GM21529 (cell line): ENCODE results near the gene HNRNPM.

ENCODE experiments used
- ATAC-seq: cut with Tn5 transposase; IDR thresholded peaks from one replicate; pipeline ENCODE4 v1.9.1; 2021; ENCODE audit not compliant: unreplicated experiment

The HNRNPM gene

GRCh38 chr19:8458380-8458779, 13.6 kb downstream of the HNRNPM start:
- no peak for ATAC-seq

GRCh38 chr19:8459095-8459494, 14.3 kb downstream of the HNRNPM start:
- ATAC-seq = no peak

DNA sequence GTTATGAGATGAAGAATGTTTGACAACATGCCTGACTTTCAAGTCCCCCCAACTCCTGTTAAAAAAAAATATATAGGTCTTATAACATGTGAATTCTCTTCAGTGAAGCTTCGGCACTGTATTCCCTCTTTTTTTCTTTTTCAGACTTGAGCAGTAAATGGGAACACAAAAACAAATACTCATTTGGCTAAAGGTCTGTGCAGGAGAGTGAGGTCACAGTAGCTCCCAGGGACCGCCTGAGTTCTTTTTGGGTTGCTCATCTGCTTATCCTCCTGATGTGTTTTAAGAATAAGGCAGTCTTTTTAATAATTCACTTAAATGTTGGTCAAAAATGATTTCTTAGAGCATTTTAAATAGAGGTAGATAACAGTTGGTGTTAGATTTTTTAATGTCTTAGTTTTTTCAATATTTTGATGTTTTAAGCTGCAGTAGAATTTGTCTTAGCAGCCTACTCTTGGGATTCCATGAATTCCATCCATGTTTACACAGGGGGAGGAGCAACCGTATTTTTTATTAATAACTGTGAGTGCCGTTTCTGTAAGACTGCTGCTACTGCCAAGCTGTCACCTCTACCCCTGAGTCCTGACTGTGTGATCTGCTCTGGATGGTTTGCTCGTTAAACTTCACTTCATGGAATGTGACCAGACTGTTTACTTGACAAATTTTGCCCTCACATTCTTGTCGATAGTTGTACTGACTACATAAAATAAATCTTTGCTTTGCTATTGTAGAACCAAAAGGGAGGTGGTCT, 14.9 kb downstream of the HNRNPM start:
- no peak for ATAC-seq

GRCh38 chr19:8460516-8461298, 15.9 kb downstream of the HNRNPM start:
- no peak for ATAC-seq

DNA sequence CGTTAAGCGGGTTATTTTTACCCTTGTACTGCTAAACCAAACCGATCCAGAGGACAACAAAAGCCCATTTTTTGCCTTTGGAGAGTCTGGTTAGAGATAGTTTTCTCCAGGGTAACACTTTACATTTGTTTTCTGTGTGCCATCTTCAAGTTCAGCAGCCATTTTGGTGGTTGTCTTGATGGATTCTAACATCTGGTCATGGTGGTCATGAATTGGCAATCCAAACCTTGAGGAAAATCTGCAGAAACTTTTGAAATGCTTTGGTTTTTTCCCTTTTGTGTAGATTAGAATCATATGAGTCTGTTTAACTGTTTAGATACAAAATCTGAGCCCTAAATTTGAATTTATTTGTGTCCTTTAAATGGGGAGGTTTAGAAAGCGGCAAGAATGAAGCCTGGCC, 16.6 kb downstream of the HNRNPM start:
- no peak for ATAC-seq

GRCh38 chr19:8461891-8462290, 17.1 kb downstream of the HNRNPM start:
- ATAC-seq = no peak

- ATAC-seq = no peak
Measured at GRCh38 chr19:8462571-8462970, 17.8 kb downstream of the HNRNPM start.

- no peak for ATAC-seq
Measured at GRCh38 chr19:8463365-8463764, 18.6 kb downstream of the HNRNPM start.

GRCh38 chr19:8466018-8466417, 21.2 kb downstream of the HNRNPM start:
- ATAC-seq = no peak

DNA sequence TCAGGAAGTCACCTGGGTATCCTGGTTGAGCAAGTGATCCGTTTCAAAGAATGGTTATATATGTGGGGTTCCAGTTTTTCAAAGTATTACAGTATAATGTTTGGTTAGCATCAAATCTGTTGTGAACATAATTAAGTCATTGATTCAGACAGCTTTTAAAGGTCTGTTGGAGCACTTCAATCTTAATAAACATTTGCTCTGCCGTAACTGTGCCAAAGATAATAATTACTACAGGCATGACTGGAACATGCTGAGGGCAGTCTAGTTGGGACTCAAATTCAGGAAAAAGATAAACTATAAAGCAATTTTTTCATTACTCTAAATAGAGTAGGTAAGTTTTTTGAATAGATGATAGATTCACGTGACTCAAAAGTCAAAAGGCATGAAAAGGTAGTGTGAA, 23.3 kb downstream of the HNRNPM start:
- ATAC-seq = no peak

GRCh38 chr19:8468761-8469373, 24.1 kb downstream of the HNRNPM start:
- no peak for ATAC-seq

DNA sequence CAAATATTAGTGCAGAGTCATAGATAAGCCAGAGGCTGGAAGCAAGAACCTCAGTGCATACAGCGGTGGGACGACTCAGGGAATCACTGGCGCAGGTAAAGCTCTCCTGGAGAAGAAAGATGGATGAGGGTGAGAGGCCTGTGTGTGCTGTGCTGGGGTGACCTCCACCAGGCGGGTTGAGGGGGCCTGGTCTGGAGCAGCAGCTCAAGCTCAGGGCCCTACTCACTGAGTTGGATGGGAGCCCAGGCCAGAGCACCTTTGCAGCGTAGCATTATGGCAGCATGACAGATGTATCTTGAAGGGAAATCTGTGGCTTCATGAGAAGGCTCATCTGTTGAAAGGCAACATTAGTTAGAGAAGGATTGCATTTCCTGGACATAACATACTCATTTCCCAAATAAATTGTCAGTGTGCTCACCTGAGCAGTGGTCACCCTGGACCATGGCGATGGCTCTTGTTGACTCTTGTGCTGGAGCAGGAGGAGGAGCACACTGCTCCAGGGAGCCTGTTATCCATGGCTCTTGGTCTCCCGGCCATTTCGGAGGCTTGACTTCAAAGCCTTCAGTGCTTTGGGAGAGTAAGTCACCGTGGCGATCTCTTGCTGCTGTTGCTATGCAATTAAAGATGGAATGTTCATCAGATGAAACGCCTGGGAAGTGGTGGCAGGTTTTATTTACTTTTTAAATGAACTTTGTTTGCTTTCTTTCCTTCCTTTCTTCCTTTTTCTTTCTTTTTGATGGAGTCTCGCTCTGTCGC, 25.0 kb downstream of the HNRNPM start:
- no peak for ATAC-seq

DNA sequence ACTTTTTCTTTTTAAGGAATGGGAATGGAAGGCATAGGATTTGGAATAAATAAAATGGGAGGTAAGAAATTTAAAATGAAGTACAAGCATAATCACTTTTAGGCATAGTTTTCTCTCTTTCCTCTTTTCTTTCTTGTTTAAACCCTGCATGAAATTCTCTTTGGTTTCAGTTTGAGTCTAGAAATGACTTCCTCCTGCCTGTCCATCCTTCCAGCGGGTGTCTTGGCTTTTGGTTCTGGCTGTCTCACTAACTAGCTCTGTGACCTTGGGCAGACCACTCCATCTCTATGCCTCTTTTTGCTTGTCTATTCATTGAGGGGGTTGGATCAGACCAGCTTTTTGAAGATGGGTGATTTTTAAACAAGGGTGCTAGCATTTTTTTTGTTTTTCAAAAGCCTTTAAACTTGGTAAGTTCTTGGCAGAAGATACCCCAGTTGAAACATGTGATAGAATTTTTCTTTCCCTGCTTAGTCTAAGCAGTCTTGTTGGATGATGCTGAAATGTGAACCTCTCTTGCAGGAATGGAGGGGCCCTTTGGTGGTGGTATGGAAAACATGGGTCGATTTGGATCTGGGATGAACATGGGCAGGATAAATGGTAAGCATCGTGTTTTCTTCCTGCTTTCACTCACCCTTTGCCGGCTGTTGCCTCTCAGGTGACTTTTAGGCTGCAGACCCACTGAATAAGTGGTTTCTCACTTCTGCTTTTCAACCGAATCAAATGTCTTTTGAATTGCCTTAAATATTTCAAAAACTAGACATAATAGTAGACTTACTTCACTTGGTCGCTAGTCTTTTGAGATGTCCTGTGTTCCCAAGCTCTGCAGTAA, 29.1 kb downstream of the HNRNPM start:
- ATAC-seq = peak; percentile 61

DNA sequence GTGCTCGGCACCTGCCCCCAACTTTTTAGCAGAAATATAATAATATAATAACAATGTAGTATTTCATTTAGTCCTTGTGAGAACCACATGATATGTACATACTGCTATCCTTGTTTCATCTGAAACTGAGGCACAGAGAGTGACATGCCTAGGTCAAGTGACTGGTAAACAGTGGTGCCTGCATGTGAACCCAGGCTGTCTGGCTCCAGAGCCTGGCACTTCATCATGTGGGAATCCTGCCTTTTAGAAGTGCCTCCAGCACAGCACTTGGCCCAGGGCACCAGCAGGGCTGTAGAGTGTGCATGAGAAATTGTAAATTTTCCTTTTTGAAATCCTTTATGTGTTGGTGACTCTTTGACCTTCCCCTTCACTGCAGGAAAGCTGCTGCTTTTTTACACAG, 30.2 kb downstream of the HNRNPM start:
- no peak for ATAC-seq

DNA sequence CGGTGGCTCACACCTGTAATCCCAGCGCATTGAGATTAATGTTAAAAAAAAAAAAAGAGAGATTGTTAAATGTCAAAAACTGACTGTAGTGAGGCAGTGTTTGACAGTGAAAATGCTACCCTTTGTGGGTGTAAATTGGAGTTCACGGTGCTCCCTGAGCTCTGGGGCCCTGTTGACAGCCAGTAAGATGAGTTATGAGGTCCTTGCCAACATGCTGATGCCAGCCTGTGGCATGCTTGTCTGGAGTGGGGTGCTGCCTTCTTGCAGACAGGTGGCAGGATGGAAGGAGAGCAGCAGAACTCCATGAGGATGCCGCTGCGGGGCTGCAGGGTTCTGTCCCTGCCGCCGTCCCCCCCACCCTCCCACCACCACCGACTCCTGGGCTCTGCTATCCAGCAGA, 31.7 kb downstream of the HNRNPM start:
- no peak for ATAC-seq

GRCh38 chr19:8477889-8478288, 33.1 kb downstream of the HNRNPM start:
- ATAC-seq = no peak

DNA sequence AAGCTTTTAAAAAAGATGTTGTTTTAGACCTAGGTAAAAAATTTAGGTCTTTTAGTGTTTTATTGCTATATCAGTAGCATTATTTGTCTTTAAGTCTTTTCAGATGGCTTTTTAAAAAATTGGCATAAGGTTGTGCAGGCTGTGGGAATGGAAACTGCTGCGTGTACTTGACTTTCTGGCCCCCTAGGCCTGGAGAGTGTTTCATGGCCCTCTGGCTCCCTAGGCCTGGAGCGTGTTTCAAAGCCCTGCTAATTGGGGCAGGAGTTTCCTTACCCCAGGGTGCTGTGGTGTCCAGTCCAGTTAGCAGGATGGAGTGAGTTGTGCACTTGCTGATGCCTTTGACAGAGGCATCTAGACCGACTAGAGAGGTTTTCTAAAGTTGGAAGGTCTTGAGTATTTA, 33.8 kb downstream of the HNRNPM start:
- no peak for ATAC-seq

GRCh38 chr19:8481201-8481600, 36.4 kb downstream of the HNRNPM start:
- no peak for ATAC-seq

DNA sequence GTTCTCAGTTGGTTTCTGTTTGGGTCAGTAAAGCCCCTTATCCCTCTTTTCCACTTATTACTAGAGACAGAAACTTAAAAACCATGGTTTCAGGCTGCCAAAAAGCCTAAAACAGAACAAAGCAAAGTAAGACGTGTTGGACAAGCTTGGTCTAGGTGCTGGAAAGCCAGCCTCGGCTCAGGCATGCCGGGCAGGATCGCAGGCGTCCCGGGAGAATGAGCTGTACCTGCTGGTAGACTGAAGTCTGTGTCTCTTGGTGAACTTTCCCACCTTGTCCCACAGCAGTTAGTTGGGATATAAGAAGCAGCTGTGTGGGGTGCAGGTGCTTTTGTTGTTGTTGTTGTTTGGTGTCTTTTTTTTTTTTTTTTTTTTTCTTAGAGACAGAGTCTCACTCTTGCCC, 36.8 kb downstream of the HNRNPM start:
- ATAC-seq = no peak

DNA sequence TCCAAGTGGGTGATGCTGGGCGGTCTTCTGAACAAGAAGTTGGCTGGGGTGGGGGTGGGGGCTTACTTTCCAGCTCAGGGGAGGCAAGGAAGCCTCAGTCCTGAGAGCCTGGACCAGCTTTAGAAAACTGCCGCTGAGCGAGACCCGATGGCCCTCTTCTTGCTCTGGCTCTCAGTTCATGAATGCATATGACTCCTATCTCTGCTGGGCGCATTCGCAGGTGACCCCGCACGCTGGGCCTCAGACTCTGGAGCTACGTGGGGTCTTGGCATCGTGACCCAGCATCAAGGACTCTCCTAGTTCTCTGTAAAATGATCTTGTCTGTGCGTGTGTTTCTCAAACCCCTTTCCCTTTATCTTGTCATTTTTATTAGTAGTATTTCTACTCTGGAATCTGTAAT, 37.9 kb downstream of the HNRNPM start:
- no peak for ATAC-seq

- ATAC-seq = no peak
Measured at GRCh38 chr19:8483165-8483564, 38.4 kb downstream of the HNRNPM start.
